Nephron (organoid): ENCODE results near the gene BLVRA.
"Not testable (repeated sequence)": the region's sequence is repeated elsewhere in the genome, so short reads cannot be mapped to it uniquely, and the experiment has no call there.

Experiments
- H3K27ac Mint-ChIP-seq, 3 experiments: 2 replicates each; pipeline ENCODE4 v1.8.0; 2020; ENCODE audit warnings: mixed read lengths in 3 of 3, mild to moderate bottlenecking in 2 of 3, moderate library complexity in 1 of 3
- H3K27me3 Mint-ChIP-seq: 2 replicates; pipeline ENCODE4 v1.8.0; 2021; ENCODE audit warnings: low read depth, mild to moderate bottlenecking, moderate library complexity, mixed read lengths
- H3K36me3 Mint-ChIP-seq: 2 replicates; pipeline ENCODE4 v1.8.0; 2020; ENCODE audit warnings: low read depth, mixed read lengths
- H3K4me1 Mint-ChIP-seq: 2 replicates; pipeline ENCODE4 v1.8.0; 2020; ENCODE audit warnings: mixed read lengths
- H3K4me3 Mint-ChIP-seq, 3 experiments: 2 replicates each; pipeline ENCODE4 v1.8.0; 2020; ENCODE audit warnings: mild to moderate bottlenecking in 3 of 3, mixed read lengths in 3 of 3, moderate library complexity in 2 of 3
- H3K9me3 Mint-ChIP-seq: 2 replicates; pipeline ENCODE4 v1.8.0; 2020; ENCODE audit warnings: mixed read lengths
- TF ChIP-seq, protein P1 (sequence below), 3 experiments: fragments of 200-600 bp; sonication (generic); IDR thresholded peaks; one replicate each; pipeline ENCODE4 v1.5.0; 2021; ENCODE audit warnings: antibody characterized with exemption in 3 of 3; ENCODE audit not compliant: unreplicated experiment in 3 of 3

BLVRA gene

DNA sequence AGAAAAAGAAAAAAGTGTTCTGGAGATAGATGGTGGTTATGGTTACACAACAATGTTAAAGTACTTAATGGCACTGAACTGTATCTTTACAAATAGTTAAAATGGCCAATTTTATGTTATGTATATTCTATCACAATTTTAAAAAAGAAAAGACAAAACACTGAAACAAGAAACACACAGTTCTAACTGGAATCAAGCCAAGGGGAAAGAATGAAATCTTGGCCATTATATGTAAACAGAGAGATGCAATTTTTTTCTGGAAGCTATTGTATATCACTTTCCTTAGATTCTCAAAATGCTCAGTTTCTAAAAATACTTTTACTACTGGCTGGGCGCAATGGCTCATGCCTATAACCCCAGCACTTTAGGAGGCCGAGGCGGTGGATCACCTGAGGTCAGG lies 33.2 kb upstream of the BLVRA start:
- Mint-ChIP-seq H3K9me3 (no peaks in the 10 kb centered on the region), H3K36me3 (peaks cover 18% of the 10 kb centered on the region), H3K27me3 (no peaks in the 10 kb centered on the region), H3K4me3 (no peak overlapping the region), H3K27ac (no peak overlapping the region), H3K4me1 (peaks cover 43% of the 10 kb centered on the region)
- TF ChIP-seq, protein P1, sequence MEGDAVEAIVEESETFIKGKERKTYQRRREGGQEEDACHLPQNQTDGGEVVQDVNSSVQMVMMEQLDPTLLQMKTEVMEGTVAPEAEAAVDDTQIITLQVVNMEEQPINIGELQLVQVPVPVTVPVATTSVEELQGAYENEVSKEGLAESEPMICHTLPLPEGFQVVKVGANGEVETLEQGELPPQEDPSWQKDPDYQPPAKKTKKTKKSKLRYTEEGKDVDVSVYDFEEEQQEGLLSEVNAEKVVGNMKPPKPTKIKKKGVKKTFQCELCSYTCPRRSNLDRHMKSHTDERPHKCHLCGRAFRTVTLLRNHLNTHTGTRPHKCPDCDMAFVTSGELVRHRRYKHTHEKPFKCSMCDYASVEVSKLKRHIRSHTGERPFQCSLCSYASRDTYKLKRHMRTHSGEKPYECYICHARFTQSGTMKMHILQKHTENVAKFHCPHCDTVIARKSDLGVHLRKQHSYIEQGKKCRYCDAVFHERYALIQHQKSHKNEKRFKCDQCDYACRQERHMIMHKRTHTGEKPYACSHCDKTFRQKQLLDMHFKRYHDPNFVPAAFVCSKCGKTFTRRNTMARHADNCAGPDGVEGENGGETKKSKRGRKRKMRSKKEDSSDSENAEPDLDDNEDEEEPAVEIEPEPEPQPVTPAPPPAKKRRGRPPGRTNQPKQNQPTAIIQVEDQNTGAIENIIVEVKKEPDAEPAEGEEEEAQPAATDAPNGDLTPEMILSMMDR (IDR thresholded peaks at IDR 0.05; ENCODE audit: unreplicated experiment in 3 of 3) = no peak

DNA sequence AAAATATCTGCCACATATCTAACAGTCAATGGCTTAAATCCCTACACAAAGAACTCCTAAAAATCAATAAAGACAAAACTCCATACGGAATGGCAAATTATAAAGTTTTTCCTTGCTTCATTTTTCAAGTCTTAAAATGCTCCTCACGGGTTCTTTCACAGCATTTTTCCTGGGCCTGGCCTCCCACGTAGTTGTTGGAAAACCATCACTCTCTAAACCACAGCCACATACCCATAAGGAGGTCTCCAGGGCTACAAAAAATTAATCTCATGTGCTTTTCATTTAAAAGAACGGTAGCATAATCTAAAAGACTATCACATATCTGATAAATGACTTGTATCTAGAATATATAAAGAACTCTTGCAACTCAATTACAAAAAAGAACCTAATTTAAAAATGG lies 32.0 kb upstream of the BLVRA start:
- Mint-ChIP-seq H3K9me3 (no peaks in the 10 kb centered on the region), H3K27ac (peak overlapping the region in 1 of 3 experiments; percentile 46), H3K4me3 (peak overlapping the region; percentile 43 to 94 (median 83)), H3K27me3 (no peaks in the 10 kb centered on the region), H3K36me3 (peaks cover 18% of the 10 kb centered on the region), H3K4me1 (peaks cover 40% of the 10 kb centered on the region)
- TF ChIP-seq, protein P1 (IDR thresholded peaks at IDR 0.05; ENCODE audit: unreplicated experiment in 3 of 3) = no peak

- Mint-ChIP-seq H3K9me3 (no peaks in the 10 kb centered on the region), H3K27me3 (no peaks in the 10 kb centered on the region), H3K4me1 (peaks cover 39% of the 10 kb centered on the region), H3K4me3 (peak overlapping the region; percentile 83 to 94 (median 84)), H3K36me3 (peaks cover 18% of the 10 kb centered on the region), H3K27ac (peak overlapping the region; percentile 46 to 65 (median 55))
- TF ChIP-seq, protein P1 (IDR thresholded peaks at IDR 0.05; ENCODE audit: unreplicated experiment in 3 of 3) = no peak
These were observed 31.5 kb upstream of the BLVRA start for GRCh38 chr7:43727003-43727402.

GRCh38 chr7:43727494-43727893 lies 31.0 kb upstream of the BLVRA start:
- H3K4me1 Mint-ChIP-seq = peaks cover 39% of the 10 kb centered on the region
- H3K27me3 Mint-ChIP-seq = no peaks in the 10 kb centered on the region
- TF ChIP-seq, protein P1 (IDR thresholded peaks at IDR 0.05; ENCODE audit: unreplicated experiment in 3 of 3) = no peak
- H3K36me3 Mint-ChIP-seq = peaks cover 18% of the 10 kb centered on the region
- H3K27ac Mint-ChIP-seq = peak overlapping the region; percentile 46 to 65 (median 55)
- no peaks in the 10 kb centered on the region for H3K9me3 Mint-ChIP-seq
- H3K4me3 Mint-ChIP-seq = peak overlapping the region; percentile 83 to 94 (median 84)

GRCh38 chr7:43729214-43729923 lies 29.1 kb upstream of the BLVRA start, which contains the start of gene COA1:
Gene COA1 (minus strand): TSS chr7:43729523. CDS start chr7:43648614, 80,909 bp downstream.
- H3K36me3 Mint-ChIP-seq = peaks cover 13% of the 10 kb centered on the region
- peaks cover 35% of the 10 kb centered on the region for H3K4me1 Mint-ChIP-seq
- no peaks in the 10 kb centered on the region for H3K27me3 Mint-ChIP-seq
- peak within 1 kb of the TSS; percentile 71 to 92 (median 83) for H3K27ac Mint-ChIP-seq
- H3K4me3 Mint-ChIP-seq = peak within 1 kb of the TSS; percentile 90 to 97 (median 94)
- TF ChIP-seq, protein P1 (IDR thresholded peaks at IDR 0.05; ENCODE audit: unreplicated experiment in 3 of 3) = no peak
- no peaks in the 10 kb centered on the region for H3K9me3 Mint-ChIP-seq

DNA sequence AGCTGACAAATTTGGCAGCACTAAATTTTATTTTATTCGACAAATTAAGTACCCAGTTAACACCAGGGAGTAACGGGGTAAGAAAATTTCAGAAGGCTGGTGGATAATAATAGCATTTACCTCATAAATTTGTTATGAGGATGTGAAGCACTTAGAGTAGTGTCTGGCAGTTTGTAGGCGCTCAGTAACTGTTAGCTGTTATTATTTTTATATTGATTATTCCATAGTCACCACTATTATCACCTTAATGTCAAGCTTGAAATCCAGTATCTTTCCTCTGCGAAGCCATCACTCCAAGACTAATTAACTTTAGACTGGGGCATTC lies 28.6 kb upstream of the BLVRA start:
- H3K4me1 Mint-ChIP-seq = peaks cover 35% of the 10 kb centered on the region
- peak overlapping the region; percentile 90 to 97 (median 94) for H3K4me3 Mint-ChIP-seq
- no peaks in the 10 kb centered on the region for H3K9me3 Mint-ChIP-seq
- peak overlapping the region; percentile 71 to 92 (median 83) for H3K27ac Mint-ChIP-seq
- TF ChIP-seq, protein P1 (IDR thresholded peaks at IDR 0.05; ENCODE audit: unreplicated experiment in 3 of 3) = no peak
- no peaks in the 10 kb centered on the region for H3K27me3 Mint-ChIP-seq
- peaks cover 9% of the 10 kb centered on the region for H3K36me3 Mint-ChIP-seq

- H3K36me3 Mint-ChIP-seq, H3K9me3 Mint-ChIP-seq, H3K27me3 Mint-ChIP-seq: not testable (repeated sequence)
- Mint-ChIP-seq H3K27ac (peak overlapping the region in 2 of 3 experiments; percentile 2 to 41), H3K4me3 (peak overlapping the region; percentile 23 to 97 (median 56)), H3K4me1 (peaks cover 27% of the 10 kb centered on the region)
These were observed 27.0 kb upstream of the BLVRA start for GRCh38 chr7:43731494-43731893.

DNA sequence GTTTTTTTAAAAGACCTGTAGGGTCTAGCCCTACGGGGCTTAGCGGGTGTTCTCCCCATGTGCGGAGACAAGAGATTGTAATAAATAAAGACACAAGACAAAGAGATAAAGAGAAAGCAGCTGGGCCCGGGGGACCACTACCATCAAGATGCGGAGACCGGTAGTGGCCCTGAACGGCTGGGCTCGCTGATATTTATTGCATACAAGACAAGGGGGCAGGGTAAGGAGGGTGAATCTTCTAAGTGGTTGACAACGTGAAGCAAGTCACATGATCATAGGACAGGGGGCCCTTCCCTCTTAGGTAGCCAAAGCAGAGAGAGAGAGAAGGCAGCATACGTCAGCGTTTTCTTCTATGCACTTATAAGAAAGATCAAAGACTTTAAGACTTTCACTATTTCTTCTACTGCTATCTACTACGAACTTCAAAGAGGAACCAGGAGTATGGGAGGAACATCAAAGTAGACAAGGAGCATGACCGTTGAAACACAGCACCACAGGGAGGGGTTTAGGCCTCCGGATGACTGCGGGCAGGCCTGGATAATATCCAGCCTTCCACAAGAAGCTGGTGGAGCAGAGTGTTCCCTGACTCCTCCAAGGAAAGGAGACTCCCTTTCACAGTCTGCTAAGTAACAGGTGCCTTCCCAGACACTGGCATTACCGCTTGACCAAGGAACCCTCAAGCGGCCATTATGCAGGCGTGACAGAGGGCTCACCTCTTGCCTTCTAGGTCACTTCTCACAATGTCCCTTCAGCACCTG lies 23.7 kb upstream of the BLVRA start:
- H3K27me3 Mint-ChIP-seq, H3K4me1 Mint-ChIP-seq, H3K36me3 Mint-ChIP-seq, H3K9me3 Mint-ChIP-seq: not testable (repeated sequence)
- peak overlapping the region; percentile 56 to 83 (median 66) for H3K27ac Mint-ChIP-seq
- H3K4me3 Mint-ChIP-seq = peak overlapping the region; percentile 42 to 68 (median 59)
